Frontal cortex (tissue), 4 donors: ENCODE measurements around the gene NEDD4. TPM values are rescaled to one million over a fixed set of nuclear protein-coding genes. Genes with fewer than 3 reads are reported as not detected.
"Not testable (repeated sequence)": the region's sequence is repeated elsewhere in the genome, so short reads cannot be mapped to it uniquely, and the experiment has no call there.

Source experiments
- DNase-seq, 2 donors: peaks; one replicate each; pipeline ENCODE4 v3.0.0; 2012; ENCODE audit warnings: low spot score in 2 of 2
- FAIRE-seq: peaks from 2 replicates; lab custom pipeline; 2012; peaks lifted over from hg19 to GRCh38; lab: Jason Lieb, UNC
- total RNA-seq: library from RNA; depleted of rRNA; stranded (reverse); fragments of >200 nt; gene quantifications from one replicate; pipeline ENCODE4 v1.2.3, GENCODE V29; 2014
- donor health status: control.
- donor health status: control.
- donor health status: control.

The NEDD4 gene
- total RNA-seq, result 5.7 TPM

DNA sequence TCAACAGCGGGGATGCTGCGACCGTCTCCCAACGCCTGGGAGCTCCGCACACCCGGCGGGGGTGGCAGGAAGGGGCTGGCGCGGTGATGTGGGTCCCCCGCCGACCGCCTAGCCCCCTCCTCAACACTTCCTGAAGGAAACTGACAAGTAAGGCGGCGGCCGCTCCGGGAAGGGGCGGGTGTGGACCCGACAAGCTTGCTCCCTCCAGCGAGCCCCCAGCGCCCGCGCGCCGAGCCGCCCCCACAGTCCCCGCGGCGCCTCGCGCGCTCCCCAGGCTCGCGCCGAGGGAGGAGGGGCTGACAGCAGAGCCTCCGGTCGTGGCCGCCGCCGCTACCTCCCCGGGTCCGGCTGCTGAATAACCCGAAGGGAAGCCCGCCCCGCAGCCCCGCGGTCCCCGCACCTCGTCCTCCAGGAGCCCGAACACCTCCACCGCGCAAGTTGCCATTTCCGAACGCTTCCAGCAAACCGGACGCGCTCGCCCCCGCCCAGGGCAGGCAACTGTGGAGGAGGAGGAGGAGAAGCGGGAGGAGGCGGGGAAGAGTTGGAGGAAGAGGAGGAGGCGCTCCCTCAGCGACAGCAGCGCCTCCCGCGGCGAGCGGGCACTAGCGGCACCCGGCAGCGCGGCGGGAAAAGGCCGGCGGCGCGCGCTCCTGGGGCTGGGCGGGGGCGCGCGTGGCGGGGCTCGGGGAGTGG is at the start of gene NEDD4:
Gene NEDD4, minus strand, starts transcription at position 502 of the 693 bp plus-strand sequence. Its CDS starts 57 bp downstream, at position 445.
- no peak for FAIRE-seq

DNA sequence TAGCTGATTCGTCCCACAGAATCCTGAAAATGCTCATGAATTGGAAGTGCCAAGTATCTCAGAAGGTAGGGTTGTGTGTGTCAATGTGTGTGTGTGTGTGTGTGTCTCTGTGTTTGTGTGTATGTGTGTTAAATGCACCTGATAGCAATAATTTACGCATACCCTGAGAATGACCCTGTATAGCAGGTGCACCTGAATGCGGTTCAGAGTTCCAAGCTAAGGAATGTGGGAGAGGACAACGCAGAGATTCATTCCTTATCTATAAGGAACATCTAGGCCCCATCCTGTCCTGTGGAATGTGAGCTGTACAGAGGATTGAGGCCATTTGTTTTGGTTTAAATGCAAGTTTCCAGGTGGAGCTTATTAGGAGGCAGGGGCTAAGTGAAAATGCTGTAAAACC is 49.1 kb upstream of the NEDD4 start:
- DNase-seq (no peak), FAIRE-seq (no peak)

More for the DNA sequence above, at the start of gene NEDD4:
- peak; percentile 88 to 93 for DNase-seq

- no peak for FAIRE-seq
- DNase-seq, result no peak
These were observed 48.6 kb upstream of the NEDD4 start for GRCh38 chr15:56042031-56042430.

DNA sequence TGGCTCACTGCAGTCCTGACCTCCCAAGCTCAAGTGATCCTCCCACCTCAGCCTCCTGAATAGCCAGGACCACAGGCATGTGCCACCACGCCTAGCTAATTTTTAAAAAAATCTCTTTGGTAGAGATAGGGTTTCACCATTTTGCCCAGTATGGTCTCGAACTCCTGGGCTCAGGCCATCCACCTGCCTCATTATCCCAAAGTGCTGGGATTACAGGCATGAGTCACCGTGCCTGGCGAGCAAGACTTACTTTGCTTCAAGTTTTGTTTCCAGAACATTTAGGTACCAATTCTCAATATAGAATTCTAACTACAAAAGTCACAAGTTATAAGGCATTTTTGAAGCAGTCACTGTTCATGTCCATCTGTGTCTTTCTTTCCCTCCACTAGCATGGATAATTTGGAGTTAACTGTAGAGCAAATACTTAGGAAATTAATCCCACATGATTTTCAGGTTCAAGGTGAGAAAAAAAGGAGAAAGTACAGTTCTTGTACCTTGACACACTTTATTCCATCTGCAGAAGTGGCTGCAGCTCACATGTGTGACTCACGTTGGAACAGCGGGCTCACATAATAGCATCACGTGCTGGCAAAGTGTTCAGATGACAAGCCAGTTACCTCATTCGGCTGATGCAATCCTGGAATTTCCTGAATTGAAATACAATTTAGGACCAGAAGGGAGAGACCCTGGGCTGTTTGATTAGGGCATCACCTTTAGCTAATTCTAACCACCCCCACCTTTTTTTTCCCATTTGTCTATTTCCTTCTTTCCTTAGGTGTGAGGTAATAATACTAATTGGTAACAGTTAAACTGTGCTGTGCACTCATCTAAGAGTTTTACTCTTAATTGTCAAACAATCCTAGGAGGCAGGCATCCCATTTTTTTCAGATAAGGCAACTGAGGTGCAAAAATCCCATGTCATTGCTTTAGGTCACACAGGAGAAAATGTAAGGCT is 46.9 kb upstream of the NEDD4 start:
- FAIRE-seq (no peak), DNase-seq (no peak)

GRCh38 chr15:56038707-56039106 is 45.3 kb upstream of the NEDD4 start:
- DNase-seq (no peak), FAIRE-seq (no peak)

GRCh38 chr15:56038015-56038414 is 44.6 kb upstream of the NEDD4 start:
- DNase-seq (no peak), FAIRE-seq (no peak)

GRCh38 chr15:56036546-56037067 is 43.2 kb upstream of the NEDD4 start:
- FAIRE-seq (no peak), DNase-seq (no peak)

DNA sequence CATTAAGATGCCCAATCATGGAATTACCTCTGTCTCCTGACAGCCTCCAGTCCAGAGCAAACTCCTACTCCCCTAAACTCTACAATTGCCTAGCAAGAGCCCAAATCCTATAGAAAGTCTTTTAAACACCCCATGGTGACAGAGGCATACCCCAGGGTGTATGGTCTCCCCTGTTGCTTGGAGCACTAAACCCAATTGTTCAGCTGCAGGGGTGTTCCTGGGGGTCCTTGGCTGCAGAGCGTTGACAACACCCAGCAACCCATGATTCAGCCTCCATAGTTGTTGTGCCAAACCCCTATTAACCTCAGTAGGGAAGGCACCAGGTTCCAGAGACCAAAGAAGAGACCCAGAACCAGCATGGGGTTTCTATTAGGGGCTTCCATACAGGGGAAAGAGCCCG is 41.8 kb upstream of the NEDD4 start:
- DNase-seq (no peak), FAIRE-seq (no peak)

- DNase-seq (no peak), FAIRE-seq (no peak)
These were observed 41.1 kb upstream of the NEDD4 start for GRCh38 chr15:56034514-56034913.

- no peak for DNase-seq
- FAIRE-seq, result no peak
These were observed 39.0 kb upstream of the NEDD4 start for GRCh38 chr15:56032373-56032772.

DNA sequence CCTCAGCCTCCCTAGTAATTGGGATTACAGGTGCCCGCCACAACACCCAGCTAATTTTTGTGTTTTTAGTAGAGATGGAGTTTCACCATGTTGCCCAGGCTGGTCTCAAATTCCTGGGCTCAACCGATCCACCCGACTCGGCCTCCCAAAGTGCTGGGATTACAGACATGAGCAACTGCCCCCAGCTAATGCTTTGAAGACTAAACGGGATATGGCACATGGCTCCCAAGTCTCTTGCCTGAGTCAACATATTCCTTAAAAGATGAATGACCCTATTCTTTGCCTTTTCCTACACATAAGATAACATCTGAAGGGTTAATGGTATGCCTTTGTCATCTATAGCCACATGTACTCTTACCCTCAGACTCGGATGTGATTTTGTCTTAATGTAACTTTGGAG is 38.4 kb upstream of the NEDD4 start:
- no peak for FAIRE-seq

DNA sequence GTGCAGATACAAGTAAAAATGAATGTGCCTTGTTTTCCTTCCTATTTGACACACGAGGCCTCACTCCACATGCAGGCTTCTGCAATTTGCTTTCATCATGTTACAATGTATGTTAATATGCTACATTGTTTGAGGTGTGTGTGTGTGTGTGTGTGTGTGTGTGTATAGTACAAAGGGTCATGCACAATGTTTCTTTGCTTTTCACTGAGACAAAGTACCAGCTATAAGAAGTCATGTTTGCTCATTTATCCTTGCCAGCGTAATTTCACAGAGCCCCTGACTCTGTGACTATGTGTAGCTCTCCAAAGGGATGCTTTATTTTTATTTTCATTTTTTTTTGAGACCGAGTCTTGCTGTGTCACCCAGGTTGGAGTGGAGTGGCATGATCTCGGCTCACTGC is 38.0 kb upstream of the NEDD4 start:
- FAIRE-seq, result no peak

More for the DNA sequence above, 38.4 kb upstream of the NEDD4 start:
- DNase-seq, result no peak

GRCh38 chr15:56028430-56028829 is 35.0 kb upstream of the NEDD4 start:
- DNase-seq, result no peak
- no peak for FAIRE-seq

More for the DNA sequence above, 38.0 kb upstream of the NEDD4 start:
- DNase-seq, result no peak

DNA sequence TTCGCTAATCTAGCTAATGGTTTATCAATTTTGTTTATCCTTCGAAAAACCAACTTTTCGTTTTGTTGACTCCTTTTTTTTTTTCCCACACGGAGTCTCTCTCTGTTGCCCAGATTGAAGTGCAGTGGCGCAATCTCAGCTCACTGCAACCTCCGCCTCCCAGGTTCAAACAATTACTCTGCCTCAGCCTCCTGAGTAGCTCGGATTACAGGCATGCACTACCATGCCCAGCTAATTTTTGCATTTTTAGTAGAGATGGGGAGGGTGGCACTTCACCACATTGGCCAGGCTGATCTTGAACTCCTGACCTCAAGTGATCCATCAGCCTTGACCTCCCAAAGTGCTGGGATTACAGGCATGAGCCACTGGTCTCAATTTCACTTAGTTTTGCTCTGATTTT is 29.7 kb upstream of the NEDD4 start:
- not testable (repeated sequence) for FAIRE-seq, DNase-seq

- no peak for DNase-seq
- FAIRE-seq, result no peak
These were observed 26.5 kb upstream of the NEDD4 start for GRCh38 chr15:56019819-56020486.

- DNase-seq (no peak), FAIRE-seq (no peak)
These were observed 25.8 kb upstream of the NEDD4 start for GRCh38 chr15:56019060-56019793.

DNA sequence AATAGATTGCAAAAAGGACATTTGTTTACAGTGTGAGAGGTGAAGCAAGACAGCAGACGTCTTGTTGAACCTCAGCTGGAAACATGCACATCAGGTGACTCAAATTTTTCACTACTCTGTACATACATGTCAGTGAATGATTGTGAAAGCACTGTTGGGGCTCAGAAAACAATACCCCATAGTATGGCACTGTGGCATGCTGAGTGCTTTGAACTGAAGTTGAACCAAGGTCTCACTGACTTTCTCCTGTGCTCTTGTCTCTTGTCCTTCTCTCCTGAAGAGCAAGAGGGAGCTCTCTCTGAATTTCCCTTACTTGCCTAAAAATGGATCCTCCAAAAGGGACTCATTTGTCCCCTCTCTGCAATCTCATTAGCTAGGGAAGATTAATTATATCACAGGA is 24.5 kb upstream of the NEDD4 start:
- FAIRE-seq, result no peak

DNA sequence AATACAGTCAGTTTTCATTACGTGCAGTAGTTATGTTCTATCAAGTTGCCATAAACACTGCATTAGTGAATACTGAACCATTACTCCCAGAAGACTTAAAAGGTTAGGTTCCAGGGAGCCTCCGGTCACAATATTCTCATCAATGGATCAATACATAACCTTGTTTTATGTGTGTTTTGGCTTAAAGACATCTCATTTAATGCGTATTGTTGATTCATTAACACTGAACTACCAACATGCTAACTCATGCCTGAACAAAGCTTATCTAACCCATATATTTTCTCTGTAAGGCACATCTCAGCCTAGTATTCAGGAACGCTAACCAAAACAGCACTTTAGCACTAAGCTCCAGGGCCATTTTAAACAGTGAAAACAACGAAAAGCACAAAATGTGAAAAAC is 24.1 kb upstream of the NEDD4 start:
- FAIRE-seq, result no peak
- DNase-seq, result no peak

More for the DNA sequence above, 24.5 kb upstream of the NEDD4 start:
- DNase-seq, result no peak

GRCh38 chr15:56016281-56016680 is 22.9 kb upstream of the NEDD4 start:
- no peak for FAIRE-seq
- DNase-seq, result no peak

DNA sequence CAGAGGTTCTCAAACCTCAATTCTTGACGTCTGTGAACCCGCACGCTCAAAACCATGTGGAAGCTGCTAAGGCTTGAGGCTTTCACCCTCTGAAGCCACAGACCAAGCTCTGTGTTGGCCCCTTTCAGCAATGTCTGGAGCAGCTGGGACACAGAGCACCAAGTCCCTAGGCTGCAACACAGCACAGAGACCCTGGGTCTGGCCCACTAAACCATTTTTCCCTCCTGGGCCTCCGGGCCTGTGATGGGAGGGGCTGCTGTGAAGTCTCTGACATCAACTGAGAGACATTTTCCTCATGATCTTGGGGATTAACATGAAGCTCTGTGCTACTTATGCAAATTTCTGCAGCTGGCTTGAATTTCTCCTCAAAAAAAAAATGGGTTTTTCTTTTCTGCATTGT is 21.3 kb upstream of the NEDD4 start:
- no peak for DNase-seq
- FAIRE-seq, result no peak
